Thyroid gland (tissue), 4 donors: ENCODE data around the gene MPZL1.

Experiments used
- POLR2A ChIP-seq, 2 donors: fragments of 450-650 bp; IDR thresholded peaks; one replicate each; pipeline ENCODE4 v1.6.1; 2017; ENCODE audit warnings: antibody characterized with exemption in 2 of 2, mild to moderate bottlenecking in 2 of 2, moderate library complexity in 1 of 2
- TF ChIP-seq, protein P1 (sequence below), 6 experiments: fragments of 200-600 bp in 3 of 6; fragments of 450-650 bp in 3 of 6; sonication (generic) in 3 of 6; IDR thresholded peaks; one replicate each; pipeline ENCODE4 v1.5.1; 2016 to 2019; ENCODE audit warnings: antibody characterized with exemption in 6 of 6, mild to moderate bottlenecking in 2 of 6, inconsistent platforms in 1 of 6, moderate library complexity in 1 of 6

DNA sequence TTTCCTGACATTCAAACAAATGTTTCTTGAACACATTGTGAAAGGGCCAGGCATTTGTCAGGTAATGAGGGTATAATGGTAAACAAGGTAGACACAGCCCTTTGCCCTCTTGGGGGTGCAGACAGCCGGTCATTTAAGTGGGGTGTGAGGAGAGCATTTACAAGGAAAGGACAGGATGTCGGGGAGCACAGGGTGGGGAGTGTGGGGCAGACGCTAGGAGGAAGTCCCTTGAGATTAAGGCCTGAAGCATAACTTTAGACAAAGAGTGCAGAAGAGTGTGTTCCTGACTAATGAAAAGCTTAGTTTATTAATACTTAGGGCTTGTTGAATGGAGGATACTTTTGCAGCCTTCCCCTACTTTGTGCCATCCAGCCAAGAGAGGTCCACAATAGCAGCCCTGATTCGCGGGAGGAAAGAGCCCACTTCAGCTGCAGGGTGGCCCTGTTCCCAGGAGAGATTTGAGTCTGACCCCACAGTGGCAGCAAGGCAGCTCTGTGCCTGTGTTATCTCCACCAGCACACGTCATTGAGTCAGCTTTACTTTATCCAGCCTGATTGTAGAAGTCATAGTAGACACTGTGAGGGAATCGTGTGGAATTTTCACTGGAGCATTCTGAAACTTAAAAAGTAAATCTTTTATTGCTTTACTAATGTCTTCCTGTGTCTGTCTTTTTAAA is 35.1 kb downstream of the MPZL1 start:
- TF ChIP-seq, protein P1, sequence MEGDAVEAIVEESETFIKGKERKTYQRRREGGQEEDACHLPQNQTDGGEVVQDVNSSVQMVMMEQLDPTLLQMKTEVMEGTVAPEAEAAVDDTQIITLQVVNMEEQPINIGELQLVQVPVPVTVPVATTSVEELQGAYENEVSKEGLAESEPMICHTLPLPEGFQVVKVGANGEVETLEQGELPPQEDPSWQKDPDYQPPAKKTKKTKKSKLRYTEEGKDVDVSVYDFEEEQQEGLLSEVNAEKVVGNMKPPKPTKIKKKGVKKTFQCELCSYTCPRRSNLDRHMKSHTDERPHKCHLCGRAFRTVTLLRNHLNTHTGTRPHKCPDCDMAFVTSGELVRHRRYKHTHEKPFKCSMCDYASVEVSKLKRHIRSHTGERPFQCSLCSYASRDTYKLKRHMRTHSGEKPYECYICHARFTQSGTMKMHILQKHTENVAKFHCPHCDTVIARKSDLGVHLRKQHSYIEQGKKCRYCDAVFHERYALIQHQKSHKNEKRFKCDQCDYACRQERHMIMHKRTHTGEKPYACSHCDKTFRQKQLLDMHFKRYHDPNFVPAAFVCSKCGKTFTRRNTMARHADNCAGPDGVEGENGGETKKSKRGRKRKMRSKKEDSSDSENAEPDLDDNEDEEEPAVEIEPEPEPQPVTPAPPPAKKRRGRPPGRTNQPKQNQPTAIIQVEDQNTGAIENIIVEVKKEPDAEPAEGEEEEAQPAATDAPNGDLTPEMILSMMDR (IDR thresholded peaks at IDR 0.05): no peak
- TF ChIP-seq POLR2A (IDR thresholded peaks at IDR 0.05): no peak
